Fibroblast of mammary gland (primary cell): Measurements from ENCODE around the gene FAM171A2.

Experiments
- DNase-seq: peaks from one replicate; pipeline ENCODE4 v3.0.0-alpha.2; 2010; ENCODE audit warnings: low read depth
- H3K4me3 ChIP-seq: 2 replicates; pipeline ENCODE4 v1.5.1; 2011; ENCODE audit warnings: low read depth, mild to moderate bottlenecking, low read length, moderate library complexity; ENCODE audit not compliant: control insufficient read depth
- CTCF ChIP-seq: conservative IDR thresholded peaks from 2 replicates; pipeline ENCODE4 v1.5.1; 2011; ENCODE audit warnings: low read depth, low read length, inconsistent platforms; ENCODE audit not compliant: control insufficient read depth, insufficient read depth

The FAM171A2 gene

DNA sequence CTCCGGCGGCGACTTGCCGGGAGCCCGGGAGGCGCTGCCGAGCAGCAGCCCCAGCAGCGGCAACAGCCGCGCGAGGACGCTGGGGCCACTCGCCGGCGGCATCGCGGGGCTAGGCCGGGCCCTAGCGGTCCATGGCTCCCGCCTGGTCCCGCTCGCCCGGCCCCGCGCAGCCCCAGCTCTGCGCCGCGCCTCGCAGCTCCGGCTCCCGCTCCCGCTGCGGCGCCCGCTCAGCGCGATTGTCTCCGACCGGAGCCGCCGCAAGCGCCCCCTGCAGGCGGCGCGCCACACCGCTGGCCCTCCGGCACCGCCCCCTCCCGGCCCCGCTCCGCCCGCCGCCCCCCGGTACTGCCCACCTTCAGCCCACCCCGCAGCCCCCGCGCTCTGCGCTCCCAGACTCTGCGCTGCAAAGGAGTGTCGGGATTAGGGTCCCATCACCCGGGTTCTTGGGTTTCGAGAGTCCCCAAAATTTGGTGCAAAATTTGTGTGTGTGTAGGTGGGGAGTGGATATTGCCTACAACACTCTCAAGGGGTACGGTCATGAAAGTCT is at the start of gene FAM171A2:
FAM171A2 (minus strand) TSS at position 241 of the 547 bp plus-strand sequence; CDS start at position 102, 139 bp downstream.
- peak within 1 kb of the TSS; percentile 51 for H3K4me3 ChIP-seq
- peak; percentile 35 for DNase-seq
- no peak for TF ChIP-seq CTCF

GRCh38 chr17:44409309-44410028 is 45.8 kb upstream of the FAM171A2 start:
- no peak overlapping the region for H3K4me3 ChIP-seq
- DNase-seq = no peak
- TF ChIP-seq CTCF = no peak

- no peak overlapping the region for H3K4me3 ChIP-seq
- no peak for TF ChIP-seq CTCF
- DNase-seq = no peak
These were observed 45.1 kb upstream of the FAM171A2 start for GRCh38 chr17:44408786-44409185.

- no peak for DNase-seq
- H3K4me3 ChIP-seq = no peak overlapping the region
- no peak for TF ChIP-seq CTCF
These were observed 39.0 kb upstream of the FAM171A2 start for GRCh38 chr17:44402564-44403172.

DNA sequence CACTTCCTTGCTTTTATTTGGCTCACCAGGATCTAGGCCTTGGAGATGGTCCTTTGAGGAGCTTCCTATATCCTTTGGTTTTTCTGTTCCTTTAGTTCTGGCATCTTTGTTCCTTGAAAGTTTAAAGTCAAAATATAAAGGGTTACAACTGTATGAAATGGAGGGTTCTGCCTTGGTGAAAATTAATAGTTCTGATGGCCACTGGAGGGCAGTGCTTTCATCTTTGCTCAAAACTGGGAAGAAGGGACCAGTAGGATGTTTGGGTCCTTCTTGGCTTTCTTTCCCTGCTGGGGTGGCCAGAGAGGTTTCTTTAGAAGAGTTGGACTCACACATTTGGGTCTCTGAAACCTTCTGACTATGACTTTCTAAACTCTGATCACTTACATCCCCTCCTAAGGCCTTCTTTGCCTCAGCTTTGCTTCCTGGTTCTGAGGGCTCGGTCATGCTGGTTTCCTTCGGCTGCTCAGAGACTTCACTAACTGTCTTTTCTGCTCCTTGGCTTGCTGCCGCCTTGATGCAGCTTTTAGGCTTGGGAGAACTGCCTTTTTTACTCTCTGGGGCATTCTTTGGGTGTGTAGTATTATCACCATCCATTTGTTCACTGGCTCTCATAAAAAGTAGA is 36.7 kb upstream of the FAM171A2 start:
- no peak overlapping the region for H3K4me3 ChIP-seq
- peak; percentile 53 for TF ChIP-seq CTCF
- peak; percentile 36 for DNase-seq

DNA sequence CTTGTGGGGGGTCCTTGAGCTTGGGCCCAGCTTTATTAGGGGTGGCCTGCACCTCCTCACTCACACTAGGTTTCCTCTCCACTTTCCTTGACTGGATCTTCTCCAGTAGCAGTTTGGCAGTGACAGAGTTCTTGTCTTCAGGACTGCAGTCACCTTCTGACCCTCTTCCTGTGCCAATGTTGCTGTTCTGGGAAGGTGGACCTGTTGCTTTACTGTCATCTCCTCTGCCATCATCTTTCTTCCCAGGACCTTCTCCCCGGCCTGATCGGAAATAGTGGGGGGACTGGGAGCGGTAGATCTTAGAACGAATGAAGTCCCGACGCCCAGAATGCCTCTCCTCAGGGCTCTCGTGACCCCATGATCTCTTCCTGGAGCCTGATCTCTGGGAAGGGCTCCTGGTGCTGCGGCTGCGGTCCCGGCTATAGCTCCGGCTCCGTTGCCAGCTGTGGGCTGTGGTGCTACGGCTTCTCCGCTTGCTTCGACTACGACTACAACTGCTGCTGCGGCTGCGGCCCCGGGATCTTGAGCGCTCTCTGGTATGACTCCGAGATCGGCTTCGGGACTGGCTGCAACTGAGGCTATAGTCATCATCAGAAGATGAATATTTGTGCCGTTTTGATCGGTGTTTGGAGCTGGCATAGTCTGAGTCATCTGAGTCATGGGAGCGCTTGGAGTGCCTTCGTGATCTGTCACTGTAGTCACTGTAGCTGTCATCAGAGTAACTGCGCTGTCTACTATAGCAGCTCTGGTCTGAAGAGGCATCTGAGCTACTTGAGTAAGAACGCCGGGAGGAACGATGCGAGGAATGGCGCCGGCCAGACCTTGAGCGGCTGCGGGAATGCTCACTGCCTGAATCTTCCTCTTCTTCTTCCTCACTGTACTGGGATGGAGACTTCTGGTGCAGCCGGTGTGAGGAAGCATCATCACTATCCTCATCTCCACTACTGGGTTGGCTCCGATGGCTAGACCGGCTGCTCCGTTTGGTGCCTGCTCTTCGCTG is 35.3 kb upstream of the FAM171A2 start:
- TF ChIP-seq CTCF = no peak
- DNase-seq = no peak
- no peak overlapping the region for H3K4me3 ChIP-seq
